ENCODE data around the gene SDCBP2. TPM values are rescaled to one million over a fixed set of nuclear protein-coding genes. Genes with fewer than 3 reads are reported as not detected.

The SDCBP2 gene
- total and polyA plus RNA-seq, 2 of the 4 experiments (the other 2 are of a cell fraction) = 0.54 to 1.3 TPM

- H3K27ac ChIP-seq (ENCODE audit: insufficient read depth, low read length) = no peak overlapping the region
- no peak overlapping the region for H3K9ac ChIP-seq (ENCODE audit: low read depth, low read length)
- H3K36me3 ChIP-seq (ENCODE audit: control insufficient read depth, insufficient read depth, low read length) = peaks cover 19% of the 10 kb centered on the region
- H3K23ac ChIP-seq (ENCODE audit: low read depth, low read length) = peak overlapping the region; percentile 29; the same call in 1 of the 2 replicates
- H4K8ac ChIP-seq (ENCODE audit: low read depth in 2 of 2, low read length in 2 of 2) = no peak overlapping the region
- H3K4ac ChIP-seq (ENCODE audit: low read depth, low read length) = no peak overlapping the region
- no peak overlapping the region; the same call in 1 of the 2 replicates for H2AK5ac ChIP-seq (ENCODE audit: low read depth, low read length)
- H3K18ac ChIP-seq (ENCODE audit: low read depth, low read length) = no peak overlapping the region
- ATAC-seq (ENCODE audit: low read depth) (no peak), DNase-seq (no peak)
- TF ChIP-seq FOS (IDR thresholded peaks at IDR 0.05; ENCODE audit: low read depth, low read length) (no peak), MAZ (IDR thresholded peaks at IDR 0.05; ENCODE audit: borderline replicate concordance, low read depth, low read length) (no peak), CHD1 (IDR thresholded peaks at IDR 0.05; ENCODE audit: low read depth, low read length) (no peak), MXI1 (IDR thresholded peaks at IDR 0.05; ENCODE audit: borderline replicate concordance, low read depth, low read length) (no peak), MAFK (IDR thresholded peaks at IDR 0.05; ENCODE audit: low read depth, low read length) (no peak), RFX5 (IDR thresholded peaks at IDR 0.05; ENCODE audit: low read depth, low read length) (no peak), SMC3 (IDR thresholded peaks at IDR 0.05; ENCODE audit: low read depth, low read length) (no peak), NFE2L2 (IDR thresholded peaks at IDR 0.05; ENCODE audit: low read depth, low read length) (no peak), BHLHE40 (IDR thresholded peaks at IDR 0.05; ENCODE audit: low read depth, low read length) (no peak), RAD21 (IDR thresholded peaks at IDR 0.05; ENCODE audit: low read length) (no peak), CEBPB (IDR thresholded peaks at IDR 0.05; ENCODE audit: low read depth, low read length) (no peak), RCOR1 (IDR thresholded peaks at IDR 0.05; ENCODE audit: insufficient replicate concordance, low read length) (no peak), POLR2A (IDR thresholded peaks at IDR 0.05; ENCODE audit: low read depth, low read length) (no peak)
- TF ChIP-seq, protein P1, sequence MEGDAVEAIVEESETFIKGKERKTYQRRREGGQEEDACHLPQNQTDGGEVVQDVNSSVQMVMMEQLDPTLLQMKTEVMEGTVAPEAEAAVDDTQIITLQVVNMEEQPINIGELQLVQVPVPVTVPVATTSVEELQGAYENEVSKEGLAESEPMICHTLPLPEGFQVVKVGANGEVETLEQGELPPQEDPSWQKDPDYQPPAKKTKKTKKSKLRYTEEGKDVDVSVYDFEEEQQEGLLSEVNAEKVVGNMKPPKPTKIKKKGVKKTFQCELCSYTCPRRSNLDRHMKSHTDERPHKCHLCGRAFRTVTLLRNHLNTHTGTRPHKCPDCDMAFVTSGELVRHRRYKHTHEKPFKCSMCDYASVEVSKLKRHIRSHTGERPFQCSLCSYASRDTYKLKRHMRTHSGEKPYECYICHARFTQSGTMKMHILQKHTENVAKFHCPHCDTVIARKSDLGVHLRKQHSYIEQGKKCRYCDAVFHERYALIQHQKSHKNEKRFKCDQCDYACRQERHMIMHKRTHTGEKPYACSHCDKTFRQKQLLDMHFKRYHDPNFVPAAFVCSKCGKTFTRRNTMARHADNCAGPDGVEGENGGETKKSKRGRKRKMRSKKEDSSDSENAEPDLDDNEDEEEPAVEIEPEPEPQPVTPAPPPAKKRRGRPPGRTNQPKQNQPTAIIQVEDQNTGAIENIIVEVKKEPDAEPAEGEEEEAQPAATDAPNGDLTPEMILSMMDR (conservative IDR thresholded peaks at IDR 0.05; ENCODE audit: low read depth, low read length) = no peak
- TF ChIP-seq, protein P2, sequence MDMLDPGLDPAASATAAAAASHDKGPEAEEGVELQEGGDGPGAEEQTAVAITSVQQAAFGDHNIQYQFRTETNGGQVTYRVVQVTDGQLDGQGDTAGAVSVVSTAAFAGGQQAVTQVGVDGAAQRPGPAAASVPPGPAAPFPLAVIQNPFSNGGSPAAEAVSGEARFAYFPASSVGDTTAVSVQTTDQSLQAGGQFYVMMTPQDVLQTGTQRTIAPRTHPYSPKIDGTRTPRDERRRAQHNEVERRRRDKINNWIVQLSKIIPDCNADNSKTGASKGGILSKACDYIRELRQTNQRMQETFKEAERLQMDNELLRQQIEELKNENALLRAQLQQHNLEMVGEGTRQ (IDR thresholded peaks at IDR 0.05; ENCODE audit: low read depth, low read length) = no peak
- TF ChIP-seq, protein P3, sequence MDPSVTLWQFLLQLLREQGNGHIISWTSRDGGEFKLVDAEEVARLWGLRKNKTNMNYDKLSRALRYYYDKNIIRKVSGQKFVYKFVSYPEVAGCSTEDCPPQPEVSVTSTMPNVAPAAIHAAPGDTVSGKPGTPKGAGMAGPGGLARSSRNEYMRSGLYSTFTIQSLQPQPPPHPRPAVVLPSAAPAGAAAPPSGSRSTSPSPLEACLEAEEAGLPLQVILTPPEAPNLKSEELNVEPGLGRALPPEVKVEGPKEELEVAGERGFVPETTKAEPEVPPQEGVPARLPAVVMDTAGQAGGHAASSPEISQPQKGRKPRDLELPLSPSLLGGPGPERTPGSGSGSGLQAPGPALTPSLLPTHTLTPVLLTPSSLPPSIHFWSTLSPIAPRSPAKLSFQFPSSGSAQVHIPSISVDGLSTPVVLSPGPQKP (IDR thresholded peaks at IDR 0.05; ENCODE audit: borderline replicate concordance, low read depth, low read length) = no peak
- no peak overlapping the region for H3K4me2 ChIP-seq (ENCODE audit: low read depth, low read length)
- no peak overlapping the region for H4K91ac ChIP-seq (ENCODE audit: insufficient read depth, low read depth, low read length)
- in situ Hi-C loops (cut with MboI; ENCODE audit: low sequenced_read_pairs) (no loop called here), dilution Hi-C loops (cut with HindIII; ENCODE audit: low sequenced_read_pairs, unreplicated experiment) (no loop called here), intact Hi-C loops (cut with micrococcal nuclease) (loop anchor here (5.0 kb wide), 1 partner anchor 64 kb away; no protein-coding TSS in a partner anchor)
- peaks cover 38 to 95% of the 10 kb centered on the region in 2 experiments for H3K79me1 ChIP-seq (ENCODE audit: low read depth in 1 of 2, low read length in 2 of 2)
- no TSS peak for BruUV-seq (replicated peaks)
- no peak overlapping the region for H2BK15ac ChIP-seq (ENCODE audit: low read depth, low read length)
- H2AK9ac ChIP-seq (replicated peaks; ENCODE audit: low read depth, low read length, poor library complexity) = no peak overlapping the region
- no peak overlapping the region for H4K5ac ChIP-seq (ENCODE audit: low read depth, low read length)
- POLR2A ChIA-PET (ENCODE audit: unreplicated experiment) = no interaction called here
- H3K56ac ChIP-seq (ENCODE audit: extremely low read depth, insufficient read depth, low read length) = no peak overlapping the region
- peaks cover 36% of the 10 kb centered on the region for H3K4me1 ChIP-seq (ENCODE audit: control insufficient read depth, insufficient read depth, low read length)
- H2BK20ac ChIP-seq (ENCODE audit: low read depth, low read length) = no peak overlapping the region
- H3K14ac ChIP-seq (replicated peaks; ENCODE audit: low read depth, low read length) = no peak overlapping the region
- no peak overlapping the region for H2AFZ ChIP-seq (replicated peaks; ENCODE audit: low read length, poor library complexity)
- peaks cover 76% of the 10 kb centered on the region for H4K20me1 ChIP-seq (ENCODE audit: insufficient read depth, low read length)
- CTCF ChIA-PET = interaction anchor here (0.7 kb wide), 1 partner anchor 75 kb away, joined by 4 read pairs; no protein-coding TSS in a partner anchor
- no peak overlapping the region for H2BK120ac ChIP-seq (ENCODE audit: low read depth, low read length)
- peaks cover 59% of the 10 kb centered on the region for H3K9me1 ChIP-seq (ENCODE audit: insufficient read depth, low read length)
- no peak overlapping the region for H3K4me3 ChIP-seq (ENCODE audit: insufficient read depth, low read depth, low read length)
- no peaks in the 10 kb centered on the region for H3K27me3 ChIP-seq (ENCODE audit: control insufficient read depth, insufficient read depth, low read length)
- 100% methylated on average over 4 of the region's 4 CpGs; no CpG with 5 or more reads in 1 of the 2 experiments for WGBS, 2 experiments (ENCODE audit: extremely low coverage in 2 of 2, insufficient read length in 1 of 2)
- no peak overlapping the region for H2BK5ac ChIP-seq (ENCODE audit: low read depth, low read length, poor library complexity, severe bottlenecking)
- H3K9me3 ChIP-seq (ENCODE audit: control insufficient read depth, insufficient read depth, low read length) = no peaks in the 10 kb centered on the region
These were observed 44.7 kb upstream of the SDCBP2 start for GRCh38 chr20:1373614-1374013.

All from IMR-90 (cell line).